Measurements from ENCODE around the gene TRAF6. TPM values are rescaled to one million over a fixed set of nuclear protein-coding genes. Genes with fewer than 3 reads are reported as not detected.
"Not testable (repeated sequence)": the region's sequence is repeated elsewhere in the genome, so short reads cannot be mapped to it uniquely, and the experiment has no call there.

Gene TRAF6
- total and polyA plus RNA-seq, 2 donors (not counting 3 experiments of a cell fraction or from before 2014, with no cell fraction given), result 6.0 to 14.2 TPM

- dilution Hi-C loops (cut with MboI; ENCODE audit: extremely low pct_ligation_motif_present, low sequenced_read_pairs) (no loop called here), intact Hi-C loops (cut with micrococcal nuclease) (no loop called here)
- no peaks in the 10 kb centered on the region for H3K9me1 ChIP-seq (replicated peaks; ENCODE audit: control insufficient read depth, extremely low read depth, insufficient read depth, low read length)
- H3K27me3 ChIP-seq (ENCODE audit: control insufficient read depth in 2 of 2, insufficient read depth in 2 of 2, low read length in 2 of 2), result peaks cover 0 to 12% of the 10 kb centered on the region in 2 experiments
- H3K9ac ChIP-seq (replicated peaks; ENCODE audit: extremely low read depth, insufficient read depth, low read length), result no peak overlapping the region
- ChIA-PET POLR2A (no interaction called here), CTCF (no interaction called here)
- H3K79me2 ChIP-seq (ENCODE audit: control insufficient read depth, insufficient read depth, low read length), result no peaks in the 10 kb centered on the region
- no peak for TF ChIP-seq POLR2AphosphoS5 (IDR thresholded peaks at IDR 0.05; ENCODE audit: insufficient read depth, low read depth, low read length)
- TF ChIP-seq EZH2 (IDR thresholded peaks at IDR 0.05; ENCODE audit: borderline replicate concordance, low read depth, low read length, severe bottlenecking), result no peak
- no peak overlapping the region for H3K27ac ChIP-seq (ENCODE audit: insufficient read depth, low read depth, low read length)
- no peak for DNase-seq (ENCODE audit: low read depth, low spot score)
- no peak overlapping the region for H3K4me2 ChIP-seq (ENCODE audit: insufficient read depth, low read length)
- H4K20me1 ChIP-seq (replicated peaks; ENCODE audit: control insufficient read depth, extremely low read depth, insufficient read depth, low read length), result no peaks in the 10 kb centered on the region
- no peaks in the 10 kb centered on the region for H3K36me3 ChIP-seq (ENCODE audit: control insufficient read depth in 2 of 2, extremely low read depth in 1 of 2, insufficient read depth in 2 of 2, low read length in 2 of 2)
- FAIRE-seq, result no peak
- no peaks in the 10 kb centered on the region for H3K4me1 ChIP-seq (ENCODE audit: control insufficient read depth, extremely low read depth, insufficient read depth, low read length)
- BruUV-seq (replicated peaks), result no TSS peak
- no peak overlapping the region for H3K4me3 ChIP-seq (replicated peaks in 1 of 3; ENCODE audit: insufficient read depth in 1 of 3, low read depth in 1 of 3, low read length in 3 of 3)
- H2AFZ ChIP-seq (ENCODE audit: low read depth, low read length), result no peak overlapping the region
- no peaks in the 10 kb centered on the region for H3K9me3 ChIP-seq (replicated peaks; ENCODE audit: control insufficient read depth, insufficient read depth, low read length)
Measured at GRCh38 chr11:36558571-36559413, 48.7 kb upstream of the TRAF6 start.

- dilution Hi-C loops (cut with MboI; ENCODE audit: extremely low pct_ligation_motif_present, low sequenced_read_pairs), result no loop called here
- DNase-seq (ENCODE audit: low read depth, low spot score) (no peak), FAIRE-seq (no peak)
- Histone ChIP-seq H3K9me3 (replicated peaks; ENCODE audit: control insufficient read depth, insufficient read depth, low read length) (no peaks in the 10 kb centered on the region), H4K20me1 (replicated peaks; ENCODE audit: control insufficient read depth, extremely low read depth, insufficient read depth, low read length) (no peaks in the 10 kb centered on the region), H3K4me2 (ENCODE audit: insufficient read depth, low read length) (no peak overlapping the region), H3K79me2 (ENCODE audit: control insufficient read depth, insufficient read depth, low read length) (no peaks in the 10 kb centered on the region), H3K9me1 (replicated peaks; ENCODE audit: control insufficient read depth, extremely low read depth, insufficient read depth, low read length) (no peaks in the 10 kb centered on the region), H3K27me3 (ENCODE audit: control insufficient read depth in 2 of 2, insufficient read depth in 2 of 2, low read length in 2 of 2) (peaks cover 0 to 6% of the 10 kb centered on the region in 2 experiments), H3K4me3 (replicated peaks in 1 of 3; ENCODE audit: insufficient read depth in 1 of 3, low read depth in 1 of 3, low read length in 3 of 3) (no peak overlapping the region), H2AFZ (ENCODE audit: low read depth, low read length) (no peak overlapping the region), H3K9ac (replicated peaks; ENCODE audit: extremely low read depth, insufficient read depth, low read length) (no peak overlapping the region), H3K4me1 (ENCODE audit: control insufficient read depth, extremely low read depth, insufficient read depth, low read length) (no peaks in the 10 kb centered on the region), H3K27ac (ENCODE audit: insufficient read depth, low read depth, low read length) (no peak overlapping the region), H3K36me3 (ENCODE audit: control insufficient read depth in 2 of 2, extremely low read depth in 1 of 2, insufficient read depth in 2 of 2, low read length in 2 of 2) (no peaks in the 10 kb centered on the region)
- POLR2A ChIA-PET, result no interaction called here
- CTCF ChIA-PET, result no interaction called here
- intact Hi-C loops (cut with micrococcal nuclease), result no loop called here
- no TSS peak for BruUV-seq (replicated peaks)
- TF ChIP-seq JUN (IDR thresholded peaks at IDR 0.05; ENCODE audit: borderline replicate concordance, insufficient read depth, insufficient read length, low read depth), result no peak
- TF ChIP-seq POLR2A (IDR thresholded peaks at IDR 0.05; ENCODE audit: low read depth, low read length), result no peak
- no peak for TF ChIP-seq FOS (IDR thresholded peaks at IDR 0.05; ENCODE audit: borderline replicate concordance, insufficient read depth, low read length)
- no peak for TF ChIP-seq CTCF (IDR thresholded peaks at IDR 0.05; ENCODE audit: extremely low read depth in 1 of 2, insufficient read depth in 1 of 2, low read depth in 1 of 2, low read length in 2 of 2)
- TF ChIP-seq GATA2 (IDR thresholded peaks at IDR 0.05; ENCODE audit: insufficient read depth, insufficient read length, low read depth, low read length), result no peak
- TF ChIP-seq MYC (IDR thresholded peaks at IDR 0.05; ENCODE audit: low read depth, low read length), result no peak
- TF ChIP-seq POLR2AphosphoS5 (IDR thresholded peaks at IDR 0.05; ENCODE audit: insufficient read depth, low read depth, low read length), result no peak
Measured at GRCh38 chr11:36557991-36558390, 47.9 kb upstream of the TRAF6 start.

GRCh38 chr11:36557390-36557789, 47.3 kb upstream of the TRAF6 start:
- H3K4me3 ChIP-seq (replicated peaks in 1 of 3; ENCODE audit: insufficient read depth in 1 of 3, low read depth in 1 of 3, low read length in 3 of 3); H3K4me1 ChIP-seq (ENCODE audit: control insufficient read depth, extremely low read depth, insufficient read depth, low read length); H3K27ac ChIP-seq (ENCODE audit: insufficient read depth, low read depth, low read length); DNase-seq (ENCODE audit: low read depth, low spot score); H4K20me1 ChIP-seq (replicated peaks; ENCODE audit: control insufficient read depth, extremely low read depth, insufficient read depth, low read length); POLR2A ChIA-PET; H3K9me3 ChIP-seq (replicated peaks; ENCODE audit: control insufficient read depth, insufficient read depth, low read length); dilution Hi-C loops (cut with MboI; ENCODE audit: extremely low pct_ligation_motif_present, low sequenced_read_pairs); H3K9me1 ChIP-seq (replicated peaks; ENCODE audit: control insufficient read depth, extremely low read depth, insufficient read depth, low read length); BruUV-seq (replicated peaks); FAIRE-seq; intact Hi-C loops (cut with micrococcal nuclease); H3K4me2 ChIP-seq (ENCODE audit: insufficient read depth, low read length); H3K79me2 ChIP-seq (ENCODE audit: control insufficient read depth, insufficient read depth, low read length); H3K27me3 ChIP-seq (ENCODE audit: control insufficient read depth in 2 of 2, insufficient read depth in 2 of 2, low read length in 2 of 2); H3K36me3 ChIP-seq (ENCODE audit: control insufficient read depth in 2 of 2, extremely low read depth in 1 of 2, insufficient read depth in 2 of 2, low read length in 2 of 2); H3K9ac ChIP-seq (replicated peaks; ENCODE audit: extremely low read depth, insufficient read depth, low read length); H2AFZ ChIP-seq (ENCODE audit: low read depth, low read length); CTCF ChIA-PET: not testable (repeated sequence)
